ENCODE data around the gene ATF6B.
"Not testable (repeated sequence)": the region's sequence is repeated elsewhere in the genome, so short reads cannot be mapped to it uniquely, and the experiment has no call there.

ATF6B gene

DNA sequence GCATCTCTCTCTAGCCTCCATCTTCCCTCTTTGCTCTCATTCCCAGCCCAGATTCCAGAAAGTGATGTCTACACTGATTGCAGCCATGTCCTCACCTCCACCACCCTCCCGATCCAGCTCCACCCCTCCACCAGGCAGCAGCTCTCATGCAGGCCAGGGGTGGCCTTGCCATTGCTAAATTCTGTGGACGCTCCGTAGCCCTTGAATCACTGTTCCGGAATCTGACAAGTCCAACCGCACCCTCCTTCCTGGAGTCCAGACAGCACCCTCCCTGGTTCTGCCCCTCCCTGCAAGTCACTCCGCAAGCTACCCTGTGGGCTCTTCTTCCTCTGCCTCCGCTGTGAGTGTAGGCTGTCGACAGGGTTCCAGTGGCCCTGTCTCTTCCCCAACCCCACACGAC, 45.1 kb downstream of the ATF6B start:
- no peak for DNase-seq (ENCODE audit: low read depth, low spot score)

DNA sequence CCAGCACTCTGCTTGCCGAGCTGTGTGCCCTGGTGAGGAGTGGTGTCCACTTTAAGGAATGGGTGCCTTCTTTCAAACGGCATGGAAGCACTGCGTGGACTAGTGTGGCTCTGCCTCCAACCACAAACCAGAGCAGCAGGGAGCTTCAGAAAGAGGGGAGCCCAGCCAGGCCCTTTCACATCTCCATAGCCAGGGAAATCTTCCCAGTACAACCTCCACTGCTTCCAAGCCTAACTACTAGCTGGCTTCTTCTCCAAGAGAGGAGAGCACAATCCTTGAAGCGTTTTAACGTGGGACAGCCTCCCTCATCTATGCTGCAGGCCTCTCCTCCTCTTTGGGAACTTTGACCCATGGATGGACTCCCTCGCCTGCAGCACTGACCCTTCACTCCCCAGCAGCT, 45.6 kb downstream of the ATF6B start:
- no peak for DNase-seq (ENCODE audit: low read depth, low spot score)

- DNase-seq (ENCODE audit: low read depth, low spot score) = no peak
These were observed 46.7 kb downstream of the ATF6B start for GRCh38 chr6:32081168-32081990.

DNA sequence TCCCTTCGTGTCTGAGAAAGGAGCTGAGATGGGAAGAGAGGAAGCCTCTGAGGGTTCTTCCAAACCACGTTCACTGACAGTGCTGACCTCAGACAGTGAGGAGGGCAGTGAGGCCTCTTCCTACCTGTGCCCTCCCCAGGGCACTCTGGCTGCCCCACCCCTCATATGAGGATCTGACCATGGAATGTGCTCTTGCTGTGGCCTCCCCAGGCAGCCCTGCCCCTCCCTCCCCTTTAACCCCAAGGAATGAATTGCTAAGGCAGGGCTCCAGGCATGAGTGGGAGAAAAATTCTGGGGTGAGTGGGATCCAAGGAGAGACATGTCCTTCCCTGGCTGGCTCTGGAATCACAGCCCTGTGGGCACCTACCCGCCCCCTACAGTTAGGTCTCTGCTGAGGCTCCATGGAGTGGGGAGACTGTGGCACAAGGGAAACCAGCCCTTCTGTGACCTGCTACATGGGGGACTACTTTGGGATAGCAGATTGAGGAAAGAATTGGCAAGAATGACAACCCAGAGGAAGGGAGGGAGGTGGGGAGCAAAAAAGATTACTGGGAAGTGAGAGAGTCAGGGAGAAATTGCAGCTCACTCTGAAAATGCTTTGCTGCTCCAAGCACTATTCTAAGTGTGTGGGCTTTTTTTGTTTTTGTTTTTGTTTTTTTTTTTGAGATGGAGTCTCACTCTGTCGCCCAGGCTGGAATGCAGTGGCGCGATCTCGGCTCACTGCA, 48.3 kb downstream of the ATF6B start:
- DNase-seq (ENCODE audit: low read depth, low spot score) = no peak

DNA sequence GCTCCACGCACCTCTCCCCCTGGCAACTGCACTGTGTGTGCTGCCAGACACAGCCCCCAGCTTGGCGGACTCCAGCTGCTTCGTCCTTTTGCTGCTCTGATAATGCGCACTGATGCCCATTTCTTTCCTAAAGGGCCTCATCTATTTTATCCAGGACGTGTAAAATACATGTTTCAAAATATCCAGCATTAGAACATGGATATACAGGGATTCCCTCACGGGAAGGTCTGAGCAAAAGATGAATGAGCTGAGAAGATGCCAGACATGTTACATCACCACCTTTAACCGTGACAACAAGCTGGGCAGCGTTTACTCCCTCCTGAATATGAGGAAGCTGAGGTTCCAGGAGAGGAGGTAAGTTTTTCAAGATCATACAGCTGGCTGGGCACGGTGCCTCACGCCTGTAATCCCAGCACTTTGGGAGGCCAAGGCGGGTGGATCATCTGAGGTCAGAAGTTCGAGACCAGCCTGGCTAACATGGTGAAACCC, 51.7 kb downstream of the ATF6B start:
- no peak for DNase-seq (ENCODE audit: low read depth, low spot score)

DNA sequence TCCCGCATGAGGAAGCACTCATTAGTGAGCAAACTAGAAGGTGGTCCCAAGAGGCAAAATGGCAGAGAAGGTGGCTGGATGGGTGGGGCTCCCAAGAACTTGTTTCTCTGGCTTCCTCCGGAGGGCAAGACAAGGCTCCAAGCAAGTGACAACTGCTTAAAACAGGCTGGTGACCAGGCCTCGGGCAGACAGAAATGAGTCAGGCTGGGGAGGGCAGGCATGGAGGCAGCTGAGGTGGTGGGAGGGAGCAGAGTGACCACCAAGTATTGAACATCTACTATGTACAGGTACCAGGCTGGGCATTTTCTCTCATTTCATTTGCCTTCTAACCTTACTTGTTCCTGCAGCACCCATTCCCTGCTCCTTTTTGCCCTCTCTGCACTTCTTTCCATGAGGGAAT, 52.3 kb downstream of the ATF6B start:
- no peak for DNase-seq (ENCODE audit: low read depth, low spot score)

DNA sequence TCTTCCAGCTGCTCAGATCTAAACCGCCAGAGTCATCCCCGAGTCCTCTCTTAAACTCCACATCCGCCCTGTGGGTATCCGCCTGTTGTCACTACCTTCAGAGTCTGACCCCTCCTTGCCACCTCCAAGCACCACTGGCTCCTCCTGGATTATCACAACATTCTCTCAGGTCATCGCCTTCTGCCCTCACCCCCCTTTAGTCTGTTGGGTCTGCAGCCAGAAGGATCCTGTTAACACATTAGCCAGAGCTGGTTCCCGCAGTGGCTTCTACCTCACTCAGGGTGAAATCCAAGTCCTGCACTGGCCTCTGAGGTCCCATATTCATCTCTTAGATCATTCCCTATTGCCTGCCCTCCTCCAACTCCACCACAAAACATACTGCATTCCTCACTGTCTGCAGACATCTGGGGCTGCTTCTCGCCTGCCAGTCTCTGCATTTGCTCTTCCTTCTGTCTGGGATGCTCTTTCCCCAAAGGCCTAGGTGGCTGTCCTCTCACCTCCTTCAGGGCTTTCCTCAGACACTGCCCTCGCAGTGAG, 53.0 kb downstream of the ATF6B start:
- DNase-seq (ENCODE audit: low read depth, low spot score) = no peak

- no peak for DNase-seq (ENCODE audit: low read depth, low spot score)
These were observed 54.4 kb downstream of the ATF6B start for GRCh38 chr6:32073613-32074012.

DNA sequence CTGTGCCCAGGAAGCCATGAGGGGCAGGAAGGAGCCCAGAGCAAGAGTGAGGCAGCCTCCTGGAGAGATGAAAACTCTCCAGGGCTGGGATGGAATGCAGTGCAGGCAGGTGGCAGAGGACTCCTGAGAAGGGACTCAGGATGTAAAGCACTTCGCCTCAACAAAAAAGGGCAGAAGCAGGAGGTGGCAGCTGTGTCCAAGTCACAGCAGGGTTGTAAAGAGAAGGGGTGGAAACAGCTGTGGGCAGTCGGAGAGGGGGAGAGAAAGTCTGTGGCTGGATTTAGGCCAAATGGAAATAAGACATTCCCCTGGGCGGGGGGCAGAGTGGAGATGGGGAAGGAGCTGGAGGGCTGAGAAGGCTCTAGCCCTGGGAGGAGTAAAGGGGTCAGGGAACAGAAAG, 54.9 kb downstream of the ATF6B start:
- no peak for DNase-seq (ENCODE audit: low read depth, low spot score)

- DNase-seq (ENCODE audit: low read depth, low spot score) = no peak
These were observed 57.1 kb downstream of the ATF6B start for GRCh38 chr6:32070814-32071543.

- no peak for DNase-seq (ENCODE audit: low read depth, low spot score)
These were observed 58.0 kb downstream of the ATF6B start for GRCh38 chr6:32069878-32070515.

DNA sequence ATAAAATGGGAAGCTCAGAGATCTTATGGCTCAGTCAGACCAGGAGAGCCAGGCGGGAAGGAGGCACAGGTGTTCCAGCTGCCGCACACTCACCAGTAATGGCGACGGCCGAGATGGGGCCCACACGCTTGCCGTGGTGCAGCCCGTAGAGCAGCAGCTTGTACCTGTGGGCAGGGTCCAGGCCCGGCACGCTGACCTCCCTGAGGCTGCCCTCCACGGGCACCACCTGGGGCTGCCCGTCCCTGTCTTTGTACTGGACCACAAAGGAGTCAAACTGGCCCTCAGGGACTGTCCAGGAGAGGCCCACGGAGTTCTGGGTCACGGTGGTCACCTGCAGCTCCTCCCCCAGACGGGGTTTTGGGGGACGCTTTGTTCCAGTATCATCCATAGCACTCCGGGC, 58.6 kb downstream of the ATF6B start:
- no peak for DNase-seq (ENCODE audit: low read depth, low spot score)

DNA sequence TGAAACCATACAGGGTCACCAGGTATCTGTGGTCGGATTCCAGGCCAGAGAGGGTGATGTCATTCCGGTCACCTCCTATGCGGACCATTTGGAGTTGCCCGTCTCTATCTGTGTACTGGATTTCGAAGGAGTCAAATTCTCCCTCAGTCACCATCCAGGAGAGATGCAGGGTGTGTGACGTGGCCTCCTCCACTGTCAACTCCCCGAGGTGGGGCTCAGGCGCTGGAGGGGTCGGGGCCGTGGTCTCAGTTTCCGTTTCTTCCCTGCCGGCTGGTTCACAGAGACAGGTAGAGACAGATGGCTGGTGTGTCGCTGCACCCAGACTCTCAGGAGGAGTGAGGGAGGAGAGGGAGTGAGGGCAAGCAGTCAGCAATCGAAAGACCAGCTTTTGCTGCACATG, 59.2 kb downstream of the ATF6B start:
- no peak for DNase-seq (ENCODE audit: low read depth, low spot score)

- not testable (repeated sequence) for DNase-seq (ENCODE audit: low read depth, low spot score)
These were observed 59.7 kb downstream of the ATF6B start for GRCh38 chr6:32068315-32068714.

DNA sequence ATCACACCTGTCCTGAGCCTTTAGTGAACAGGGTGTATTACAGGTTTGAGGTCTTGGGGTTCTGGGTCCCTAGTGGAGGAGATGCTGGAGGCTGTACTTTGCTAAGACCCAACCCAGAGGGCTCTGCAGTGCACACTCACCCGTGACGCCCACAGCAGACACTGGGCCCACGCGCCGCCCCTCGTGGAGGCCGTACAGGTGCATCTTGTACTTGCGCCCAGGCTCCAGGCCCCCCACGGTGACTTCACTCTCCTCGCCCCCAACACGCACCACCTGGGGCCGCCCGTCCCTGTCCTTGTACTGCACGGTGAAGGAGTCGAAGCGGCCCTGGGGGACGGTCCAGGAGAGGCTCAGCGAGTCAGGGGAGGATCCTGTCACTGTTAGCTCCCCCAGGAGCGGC, 60.5 kb downstream of the ATF6B start:
- DNase-seq (ENCODE audit: low read depth, low spot score) = not testable (repeated sequence)
